ENCODE measurements around the gene NKX1-1.
"Not testable (repeated sequence)": the region's sequence is repeated elsewhere in the genome, so short reads cannot be mapped to it uniquely, and the experiment has no call there.

NKX1-1 gene

GRCh38 chr4:1393866-1394265 is 12.4 kb downstream of the NKX1-1 start:
- DNase-seq = no peak

GRCh38 chr4:1393363-1393762 is 12.9 kb downstream of the NKX1-1 start:
- DNase-seq = not testable (repeated sequence)

- no peak for DNase-seq
Observed at GRCh38 chr4:1385373-1386340, 20.6 kb downstream of the NKX1-1 start.

GRCh38 chr4:1384675-1385372 is 21.4 kb downstream of the NKX1-1 start:
- no peak for DNase-seq

- no peak for DNase-seq
Observed at GRCh38 chr4:1383728-1384591, 22.3 kb downstream of the NKX1-1 start.

GRCh38 chr4:1382776-1383727 is 23.2 kb downstream of the NKX1-1 start:
- no peak for DNase-seq

GRCh38 chr4:1381944-1382541 is 24.2 kb downstream of the NKX1-1 start:
- no peak for DNase-seq

GRCh38 chr4:1381181-1381621 is 25.0 kb downstream of the NKX1-1 start:
- no peak for DNase-seq

- DNase-seq = no peak
Observed at GRCh38 chr4:1380368-1381151, 25.7 kb downstream of the NKX1-1 start.

GRCh38 chr4:1379801-1380331 is 26.4 kb downstream of the NKX1-1 start:
- DNase-seq = no peak

- DNase-seq = no peak
Observed at GRCh38 chr4:1379351-1379781, 26.9 kb downstream of the NKX1-1 start.

- no peak for DNase-seq
Observed at GRCh38 chr4:1378559-1379231, 27.5 kb downstream of the NKX1-1 start.

- DNase-seq = no peak
Observed at GRCh38 chr4:1377606-1378261, 28.5 kb downstream of the NKX1-1 start.

GRCh38 chr4:1376841-1377605 is 29.2 kb downstream of the NKX1-1 start:
- no peak for DNase-seq

GRCh38 chr4:1376391-1376840 is 29.8 kb downstream of the NKX1-1 start:
- DNase-seq = no peak

- no peak for DNase-seq
Observed at GRCh38 chr4:1375761-1376322, 30.4 kb downstream of the NKX1-1 start.
